Esophagus squamous epithelium (tissue), 5 donors: Measurements from ENCODE around the gene SIDT2. TPM values are rescaled to one million over a fixed set of nuclear protein-coding genes. Genes with fewer than 3 reads are reported as not detected.
"Not testable (repeated sequence)": the region's sequence is repeated elsewhere in the genome, so short reads cannot be mapped to it uniquely, and the experiment has no call there.

Experiments
- DNase-seq: peaks from one replicate; lab custom pipeline; 2025; lab: John Stamatoyannopoulos, UW
- H3K27ac ChIP-seq, 4 donors: fragments of 200-600 bp; sonication (generic); one replicate each; pipeline ENCODE4 v1.5.1; 2016 to 2019; ENCODE audit warnings: mild to moderate bottlenecking in 1 of 4
- H3K27me3 ChIP-seq, 4 donors: fragments of 200-600 bp; sonication (generic); 1 replicate in 3 of 4; 2 replicates in 1 of 4; pipeline versions ENCODE4 v1.5.1 to v1.6.0; 2017 to 2021; ENCODE audit warnings: antibody characterized with exemption in 1 of 4
- H3K36me3 ChIP-seq, 3 donors: fragments of 200-600 bp; sonication (generic); one replicate each; pipeline ENCODE4 v1.5.1; 2016 to 2019
- H3K4me1 ChIP-seq, 3 donors: fragments of 200-600 bp; sonication (generic); one replicate each; pipeline ENCODE4 v1.5.1; 2017 to 2019
- H3K4me3 ChIP-seq, 4 donors: fragments of 200-600 bp; sonication (generic); 1 replicate in 3 of 4; 2 replicates in 1 of 4; pipeline ENCODE4 v1.5.1; 2016 to 2019; ENCODE audit warnings: mild to moderate bottlenecking in 2 of 4, moderate library complexity in 1 of 4
- H3K9me3 ChIP-seq, 3 donors: fragments of 200-600 bp; sonication (generic); one replicate each; pipeline ENCODE4 v1.5.1; 2016 to 2019
- POLR2A ChIP-seq, 4 donors: fragments of 450-650 bp; IDR thresholded peaks; one replicate each; pipeline ENCODE4 v1.6.1; 2017; ENCODE audit warnings: antibody characterized with exemption in 4 of 4, mild to moderate bottlenecking in 4 of 4, moderate library complexity in 3 of 4
- WGBS, 2 donors: methylation state at CpG; one replicate each; pipeline ENCODE4 v1.1.5; 2018; 5-methylcytosine and 5-hydroxymethylcytosine counted together
- intact Hi-C: fragments of 100-400 bp; cut with DNase I; formaldehyde crosslinking; loops from one replicate; pipeline ENCODE4 v1.15.0; 2022
- total RNA-seq, 4 donors: library from RNA; depleted of rRNA; stranded (reverse); fragments of >200 nt; gene quantifications; one replicate each; pipeline ENCODE4 v1.1.0, GENCODE V29; 2016
- TF ChIP-seq, protein P1 (sequence below), 6 experiments: fragments of 450-650 bp in 4 of 6; fragments of 200-600 bp in 2 of 6; sonication (generic) in 2 of 6; IDR thresholded peaks; one replicate each; pipeline ENCODE4 v1.5.1; 2016 to 2019; ENCODE audit warnings: antibody characterized with exemption in 6 of 6, mild to moderate bottlenecking in 4 of 6, moderate library complexity in 4 of 6
- donor health status: DM: yes; HTN: yes; CAD: no.

The SIDT2 gene
- total RNA-seq, 4 donors from 2014 or later: 6.9 to 20.0 (median 9.4) TPM

DNA sequence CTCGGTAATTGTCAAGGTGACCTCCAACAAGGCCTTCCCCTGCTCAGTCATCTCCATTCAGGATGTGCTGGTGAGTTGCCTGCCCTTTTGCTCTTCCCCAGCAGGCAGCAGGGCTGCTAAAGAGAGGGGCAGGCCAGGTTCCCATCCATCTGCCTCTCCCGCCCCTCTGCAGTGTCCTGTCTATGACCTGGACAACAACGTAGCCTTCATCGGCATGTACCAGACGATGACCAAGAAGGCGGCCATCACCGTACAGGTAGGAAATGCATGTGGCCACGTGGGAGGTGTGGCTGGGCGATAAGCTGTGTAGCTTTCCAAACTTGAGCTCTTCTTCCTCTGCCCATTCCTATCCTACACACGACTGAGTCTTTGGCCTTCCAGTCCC, 4.0 kb downstream of the SIDT2 start:
- 90 to 94% methylated on average over 8 to 9 of the region's 10 CpGs for WGBS, 2 donors
- H3K36me3 ChIP-seq: peaks cover 0 to 59% (median 6%) of the 10 kb centered on the region in 3 donors
- no peak for DNase-seq
- no peaks in the 10 kb centered on the region for H3K9me3 ChIP-seq
- no peak overlapping the region for H3K4me3 ChIP-seq
- H3K4me1 ChIP-seq: peaks cover 16 to 53% (median 30%) of the 10 kb centered on the region in 3 donors
- TF ChIP-seq POLR2A (IDR thresholded peaks at IDR 0.05): no peak
- TF ChIP-seq, protein P1, sequence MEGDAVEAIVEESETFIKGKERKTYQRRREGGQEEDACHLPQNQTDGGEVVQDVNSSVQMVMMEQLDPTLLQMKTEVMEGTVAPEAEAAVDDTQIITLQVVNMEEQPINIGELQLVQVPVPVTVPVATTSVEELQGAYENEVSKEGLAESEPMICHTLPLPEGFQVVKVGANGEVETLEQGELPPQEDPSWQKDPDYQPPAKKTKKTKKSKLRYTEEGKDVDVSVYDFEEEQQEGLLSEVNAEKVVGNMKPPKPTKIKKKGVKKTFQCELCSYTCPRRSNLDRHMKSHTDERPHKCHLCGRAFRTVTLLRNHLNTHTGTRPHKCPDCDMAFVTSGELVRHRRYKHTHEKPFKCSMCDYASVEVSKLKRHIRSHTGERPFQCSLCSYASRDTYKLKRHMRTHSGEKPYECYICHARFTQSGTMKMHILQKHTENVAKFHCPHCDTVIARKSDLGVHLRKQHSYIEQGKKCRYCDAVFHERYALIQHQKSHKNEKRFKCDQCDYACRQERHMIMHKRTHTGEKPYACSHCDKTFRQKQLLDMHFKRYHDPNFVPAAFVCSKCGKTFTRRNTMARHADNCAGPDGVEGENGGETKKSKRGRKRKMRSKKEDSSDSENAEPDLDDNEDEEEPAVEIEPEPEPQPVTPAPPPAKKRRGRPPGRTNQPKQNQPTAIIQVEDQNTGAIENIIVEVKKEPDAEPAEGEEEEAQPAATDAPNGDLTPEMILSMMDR (IDR thresholded peaks at IDR 0.05): no peak
- no peak overlapping the region for H3K27ac ChIP-seq
- no peaks in the 10 kb centered on the region for H3K27me3 ChIP-seq
- intact Hi-C loops: loop anchor here (5.0 kb wide), 1 partner anchor 45 kb away; no protein-coding TSS in a partner anchor

DNA sequence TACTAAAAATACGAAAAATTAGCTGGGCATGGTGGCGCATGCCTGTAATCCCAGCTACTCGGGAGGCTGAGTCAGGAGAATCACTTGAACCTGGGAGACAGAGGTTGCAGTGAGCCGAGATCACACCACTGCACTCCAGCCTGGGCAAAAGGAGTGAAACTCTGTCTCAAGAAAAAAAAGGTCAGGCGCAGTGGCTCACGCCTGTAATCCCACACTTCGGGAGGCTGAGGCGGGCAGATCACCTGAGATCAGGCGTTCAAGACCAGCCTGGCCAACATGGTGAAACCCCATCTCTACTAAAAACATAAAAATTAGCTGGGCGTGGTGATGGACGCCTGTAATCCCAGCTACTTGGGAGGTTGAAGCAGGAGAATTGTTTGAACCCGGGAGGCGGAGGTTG, 4.6 kb downstream of the SIDT2 start:
- DNase-seq, H3K27me3 ChIP-seq, H3K27ac ChIP-seq, H3K4me3 ChIP-seq, H3K9me3 ChIP-seq: not testable (repeated sequence)
- intact Hi-C loops: loop anchor here (5.0 kb wide), 1 partner anchor 44 kb away; no protein-coding TSS in a partner anchor
- WGBS, 2 donors: 92% methylated on average over 9 to 13 of the region's 13 CpGs
- Histone ChIP-seq H3K36me3 (peaks cover 0 to 65% (median 12%) of the 10 kb centered on the region in 3 donors), H3K4me1 (peaks cover 10 to 47% (median 23%) of the 10 kb centered on the region in 3 donors)

DNA sequence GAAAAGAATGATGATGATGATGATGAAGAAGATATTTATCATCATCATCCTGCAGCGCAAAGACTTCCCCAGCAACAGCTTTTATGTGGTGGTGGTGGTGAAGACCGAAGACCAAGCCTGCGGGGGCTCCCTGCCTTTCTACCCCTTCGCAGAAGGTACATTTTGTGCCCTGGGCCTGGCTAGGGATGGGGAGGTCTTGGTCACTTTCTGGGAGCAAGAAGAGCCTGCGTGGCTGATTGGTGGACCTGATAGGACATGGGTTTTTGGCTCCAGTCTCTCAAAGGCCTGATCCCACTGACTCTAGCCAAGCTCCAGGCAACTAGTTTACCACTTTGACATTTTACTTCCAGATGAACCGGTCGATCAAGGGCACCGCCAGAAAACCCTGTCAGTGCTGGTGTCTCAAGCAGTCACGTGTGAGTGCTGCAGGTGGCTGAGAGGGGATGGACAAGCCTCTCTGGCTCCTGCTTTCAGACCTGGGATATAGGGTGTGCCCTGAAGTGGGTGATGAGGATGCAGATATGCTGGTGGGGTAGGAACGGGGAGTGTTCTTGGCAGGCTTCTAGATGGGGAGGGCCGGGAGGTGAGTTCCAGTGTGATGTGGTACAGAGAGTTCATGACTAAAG, 5.3 kb downstream of the SIDT2 start:
- Histone ChIP-seq H3K36me3 (peaks cover 3 to 72% (median 15%) of the 10 kb centered on the region in 3 donors), H3K27ac (peak overlapping the region in 1 of 4 donors; percentile 34), H3K27me3 (no peaks in the 10 kb centered on the region), H3K9me3 (no peaks in the 10 kb centered on the region), H3K4me1 (peaks cover 9 to 44% (median 22%) of the 10 kb centered on the region in 3 donors), H3K4me3 (no peak overlapping the region)
- intact Hi-C loops: loop anchor here (5.0 kb wide), 1 partner anchor 43 kb away; no protein-coding TSS in a partner anchor
- DNase-seq: no peak
- TF ChIP-seq, protein P1 (IDR thresholded peaks at IDR 0.05): no peak
- TF ChIP-seq POLR2A (IDR thresholded peaks at IDR 0.05): no peak
- WGBS, 2 donors: 69 to 84% methylated on average over 9 to 10 of the region's 11 CpGs

DNA sequence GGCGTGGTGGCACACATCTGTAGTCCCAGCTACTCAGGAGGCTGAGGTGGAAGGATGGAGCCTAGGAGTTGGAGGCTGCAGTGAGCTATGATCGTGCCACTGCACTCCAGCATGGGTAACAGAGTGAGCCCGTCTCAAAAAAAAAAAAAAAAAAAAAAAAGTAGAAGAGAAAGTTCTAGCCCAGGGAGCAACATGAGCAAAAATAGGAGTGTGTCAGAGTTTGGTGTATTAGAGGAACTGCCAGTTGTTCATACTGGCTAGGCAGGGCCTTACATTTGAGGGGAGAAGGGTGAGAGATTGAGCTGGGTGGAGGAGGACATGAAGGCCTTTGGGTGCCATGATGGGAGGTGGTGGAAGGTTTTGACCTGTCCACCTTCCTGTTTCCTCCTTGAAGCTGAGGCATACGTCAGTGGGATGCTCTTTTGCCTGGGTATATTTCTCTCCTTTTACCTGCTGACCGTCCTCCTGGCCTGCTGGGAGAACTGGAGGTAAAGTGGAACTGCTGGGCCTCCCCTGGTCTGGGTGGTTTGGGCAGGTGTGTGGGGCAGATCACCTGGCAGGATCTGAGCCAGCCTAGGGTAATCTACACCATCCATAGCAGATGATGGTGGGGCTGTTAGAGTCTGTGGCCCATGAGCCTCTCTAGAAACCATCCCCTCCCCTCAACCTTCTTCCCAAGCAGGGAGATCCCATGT, 7.3 kb downstream of the SIDT2 start:
- Histone ChIP-seq H3K9me3 (no peaks in the 10 kb centered on the region), H3K27ac (peak overlapping the region in 2 of 4 donors; percentile 50 to 52), H3K4me3 (no peak overlapping the region), H3K4me1 (peaks cover 0 to 33% (median 9%) of the 10 kb centered on the region in 3 donors), H3K27me3 (no peaks in the 10 kb centered on the region), H3K36me3 (peaks cover 8 to 92% (median 31%) of the 10 kb centered on the region in 3 donors)
- intact Hi-C loops: no loop called here
- TF ChIP-seq, protein P1 (IDR thresholded peaks at IDR 0.05): no peak
- no peak for TF ChIP-seq POLR2A (IDR thresholded peaks at IDR 0.05)
- 58 to 85% methylated on average over 4 to 5 of the region's 5 CpGs for WGBS, 2 donors
- no peak for DNase-seq

DNA sequence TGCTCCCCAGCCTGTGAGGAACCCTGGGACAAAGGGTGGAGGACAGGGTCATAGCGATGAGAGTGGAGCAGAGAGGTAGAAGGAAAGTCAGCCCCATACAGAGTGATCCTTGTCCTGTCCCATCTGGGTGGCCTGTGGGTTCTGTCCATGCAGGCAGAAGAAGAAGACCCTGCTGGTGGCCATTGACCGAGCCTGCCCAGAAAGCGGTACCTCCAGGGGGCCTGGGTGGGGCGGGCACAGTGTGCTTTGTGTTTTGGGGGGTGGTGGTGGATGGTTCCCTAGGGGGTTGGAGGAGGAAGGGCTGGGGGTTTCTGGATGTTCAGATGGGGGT, 7.9 kb downstream of the SIDT2 start:
- H3K4me3 ChIP-seq: no peak overlapping the region
- peaks cover 10 to 96% (median 31%) of the 10 kb centered on the region in 3 donors for H3K36me3 ChIP-seq
- H3K9me3 ChIP-seq: no peaks in the 10 kb centered on the region
- WGBS, 2 donors: no CpG with 5 or more reads among the region's 4 CpGs
- intact Hi-C loops: no loop called here
- DNase-seq: no peak
- peak overlapping the region in 2 of 4 donors; percentile 50 to 52 for H3K27ac ChIP-seq
- H3K4me1 ChIP-seq: peaks cover 0 to 28% (median 4%) of the 10 kb centered on the region in 3 donors
- TF ChIP-seq, protein P1 (IDR thresholded peaks at IDR 0.05): no peak
- TF ChIP-seq POLR2A (IDR thresholded peaks at IDR 0.05): no peak
- H3K27me3 ChIP-seq: no peaks in the 10 kb centered on the region
